HepG2 (cell line): ENCODE results near the gene GRAMD2A. TPM values are rescaled to one million over a fixed set of nuclear protein-coding genes. Genes with fewer than 3 reads are reported as not detected.

Experiments
- AGO2 ChIP-seq: fragments of 200-400 bp; formaldehyde crosslinking; optimal IDR thresholded peaks from 2 replicates; pipeline ENCODE3; 2017; ENCODE audit warnings: mild to moderate bottlenecking, low read depth, low read length, moderate library complexity
- AKAP8 ChIP-seq: sonication (generic); formaldehyde crosslinking; IDR thresholded peaks from 2 replicates; pipeline ENCODE4 v1.5.1; 2020; ENCODE audit warnings: mild to moderate bottlenecking, missing genetic modification reagents
- ARNT2 ChIP-seq: sonication (generic); formaldehyde crosslinking; IDR thresholded peaks from 2 replicates; pipeline ENCODE4 v1.8.0; 2022; ENCODE audit warnings: mild to moderate bottlenecking, low read depth, missing genetic modification reagents, moderate library complexity
- CHD2 ChIP-seq: IDR thresholded peaks from 2 replicates; pipeline ENCODE4 v1.6.1; 2011; ENCODE audit warnings: low read depth, low read length, improper control_type of control experiment
- HNRNPLL ChIP-seq: fragments of 200-400 bp; formaldehyde crosslinking; IDR thresholded peaks from 2 replicates; pipeline ENCODE4 v1.6.1; 2017; ENCODE audit warnings: mild to moderate bottlenecking, low read depth, low read length; ENCODE audit not compliant: poor library complexity, severe bottlenecking
- KAT8 ChIP-seq: IDR thresholded peaks from 2 replicates; pipeline ENCODE4 v1.6.1; 2016; ENCODE audit warnings: missing genetic modification reagents, missing compliant biosample characterization
- KDM2A ChIP-seq: sonication (generic); formaldehyde crosslinking; IDR thresholded peaks from 2 replicates; pipeline ENCODE4 v1.4.0; 2020; ENCODE audit warnings: low read depth, missing genetic modification reagents, borderline replicate concordance
- MAF1 ChIP-seq: sonication (generic); formaldehyde crosslinking; IDR thresholded peaks from 2 replicates; pipeline ENCODE4 v1.5.0; 2020; ENCODE audit warnings: missing genetic modification reagents, borderline replicate concordance
- PHF8 ChIP-seq: sonication (generic); formaldehyde crosslinking; IDR thresholded peaks from 2 replicates; pipeline ENCODE4 v1.5.0; 2020; ENCODE audit warnings: missing genetic modification reagents
- SAFB2 ChIP-seq: sonication (generic); formaldehyde crosslinking; IDR thresholded peaks from 2 replicates; pipeline ENCODE4 v1.5.1; 2020; ENCODE audit warnings: missing genetic modification reagents, low read depth, mild to moderate bottlenecking, borderline replicate concordance
- ZNF205 ChIP-seq: IDR thresholded peaks from 2 replicates; pipeline ENCODE4 v1.6.1; 2018; ENCODE audit warnings: missing biosample characterization, missing genetic modification reagents
- ZNF496 ChIP-seq: sonication (generic); formaldehyde crosslinking; IDR thresholded peaks from 2 replicates; pipeline ENCODE4 v1.8.1; 2023; ENCODE audit warnings: mild to moderate bottlenecking, moderate library complexity, missing genetic modification reagents; ENCODE audit not compliant: insufficient replicate concordance
- ZNF562 ChIP-seq: sonication (generic); formaldehyde crosslinking; IDR thresholded peaks from 2 replicates; pipeline ENCODE4 v1.8.0; 2022; ENCODE audit warnings: missing genetic modification reagents, borderline replicate concordance
- ZNF619 ChIP-seq: sonication (generic); formaldehyde crosslinking; IDR thresholded peaks from 2 replicates; pipeline ENCODE4 v1.4.0; 2020; ENCODE audit warnings: mild to moderate bottlenecking, missing genetic modification reagents
- ZSCAN25 ChIP-seq: sonication (generic); formaldehyde crosslinking; IDR thresholded peaks from 2 replicates; pipeline ENCODE4 v1.8.0; 2022; ENCODE audit warnings: mild to moderate bottlenecking, missing genetic modification reagents
- ZSCAN9 ChIP-seq: IDR thresholded peaks from 2 replicates; pipeline ENCODE4 v1.6.1; 2016; ENCODE audit warnings: borderline replicate concordance
- polyA plus RNA-seq, 8 experiments: library from polyadenylated mRNA; depleted of rRNA in 3 of 8; stranded (reverse) in 7 of 8; unstranded in 1 of 8; fragments of >200 nt; fragmentation: Illumina TruSeq in 4 of 8; extraction: Trizol in 4 of 8; gene quantifications; 2 replicates each; pipeline versions ENCODE4 v1.2.1 to v1.2.3, GENCODE V29; 2011 to 2016; ENCODE audit warnings: low read depth in 4 of 8, missing spikeins in 1 of 8, mixed read lengths in 1 of 8; ENCODE audit not compliant: insufficient read depth in 1 of 8
- total RNA-seq, 5 experiments: library from RNA; depleted of rRNA; stranded (reverse); fragments of >200 nt; fragmentation: Illumina TruSeq; extraction: Trizol; gene quantifications; 2 replicates each; pipeline ENCODE4 v1.2.3, GENCODE V29; 2016; ENCODE audit warnings: low read depth in 1 of 5
- TF ChIP-seq, protein P1 (sequence below): sonication (generic); formaldehyde crosslinking; IDR thresholded peaks from 2 replicates; pipeline ENCODE4 v1.5.1; 2020; ENCODE audit warnings: mild to moderate bottlenecking, missing genetic modification reagents, moderate library complexity
- TF ChIP-seq, protein P2 (sequence below): sonication (generic); formaldehyde crosslinking; IDR thresholded peaks from 2 replicates; pipeline ENCODE4 v1.5.0; 2020; ENCODE audit warnings: mild to moderate bottlenecking, missing genetic modification reagents, borderline replicate concordance
- TF ChIP-seq, protein P3 (sequence below): sonication (generic); formaldehyde crosslinking; IDR thresholded peaks from 2 replicates; pipeline ENCODE4 v1.5.0; 2020; ENCODE audit warnings: mild to moderate bottlenecking, missing genetic modification reagents

The GRAMD2A gene
- total and polyA plus RNA-seq, 2 of the 13 experiments (the other 11 are each of a cell fraction or from before 2014, with no cell fraction given), result 0.04 TPM; not detected in 1

DNA sequence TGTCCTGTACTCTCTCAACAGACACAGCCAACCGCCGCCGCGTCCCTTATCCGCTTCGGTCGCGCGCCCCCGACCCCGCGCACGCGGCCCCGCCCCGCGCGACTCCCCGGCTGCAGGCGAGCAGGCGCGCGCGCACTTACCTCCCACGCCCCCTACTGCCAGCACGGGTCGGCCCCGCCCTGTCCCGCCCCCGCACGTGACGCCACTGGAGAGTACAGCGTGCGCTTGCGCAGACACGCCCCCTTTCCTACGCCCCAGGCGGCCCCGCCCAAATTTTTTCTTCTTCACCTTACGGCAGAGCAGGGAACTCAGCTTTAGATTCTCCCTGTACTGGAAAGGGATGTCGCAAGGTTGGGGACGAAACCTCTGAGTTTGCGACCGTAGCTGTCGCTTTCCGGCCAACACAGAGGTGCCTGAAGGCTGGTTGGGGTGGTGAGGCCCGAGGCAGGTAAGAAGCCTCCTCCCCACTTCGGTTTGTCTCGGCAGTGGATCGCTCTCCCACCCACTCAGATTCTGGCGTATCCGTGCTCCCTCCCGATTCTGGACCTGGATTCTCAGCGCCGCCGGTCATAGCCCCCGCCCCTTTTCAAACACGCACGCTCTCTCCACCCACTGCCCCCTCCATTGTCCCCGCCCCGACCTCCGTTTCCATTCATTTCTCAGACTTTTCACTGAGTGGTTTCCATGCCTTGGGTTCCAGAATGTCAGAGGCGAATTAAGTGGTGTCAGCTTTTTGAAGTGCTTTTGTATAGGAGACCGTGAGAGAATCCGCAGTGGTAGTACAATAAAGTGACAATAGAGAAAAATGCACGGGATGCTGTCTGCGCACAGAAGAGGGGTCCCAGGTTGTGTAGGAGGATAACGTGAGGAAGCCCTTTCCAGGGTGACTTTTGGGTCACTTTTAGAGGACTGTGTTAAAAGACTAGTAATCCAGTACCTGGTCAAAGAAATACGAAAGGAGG lies 79.3 kb downstream of the GRAMD2A start, which contains the start of the genes MYO9A and SENP8 (continued):
- TF ChIP-seq ZNF562 (CRISPR knock-in tag) (no peak), SAFB2 (CRISPR knock-in tag) (peak; percentile 73), AKAP8 (CRISPR knock-in tag) (peak; percentile 33; the same call in 1 of the 2 replicates), ZNF205 (CRISPR knock-in tag) (no peak), ARNT2 (CRISPR knock-in tag) (peak; percentile 65; the same call in 1 of the 2 replicates), ZNF496 (no peak), KDM2A (CRISPR knock-in tag) (peak; percentile 39; the same call in 1 of the 2 replicates), HNRNPLL (peak; percentile 93), MAF1 (CRISPR knock-in tag) (no peak; the same call in 1 of the 2 replicates), KAT8 (CRISPR knock-in tag) (peak; percentile 57), ZSCAN25 (CRISPR knock-in tag) (peak; percentile 21; the same call in 1 of the 2 replicates), CHD2 (0 out of 2 replicates have a peak, but pooled peaks have one; percentile 5), ZSCAN9 (CRISPR knock-in tag) (0 out of 2 replicates have a peak, but pooled peaks have one; percentile 6), ZNF619 (CRISPR knock-in tag) (0 out of 2 replicates have a peak, but pooled peaks have one; percentile 13), PHF8 (CRISPR knock-in tag) (peak; percentile 58; the same call in 1 of the 2 replicates), AGO2 (peak; percentile 10)
- TF ChIP-seq, protein P1, sequence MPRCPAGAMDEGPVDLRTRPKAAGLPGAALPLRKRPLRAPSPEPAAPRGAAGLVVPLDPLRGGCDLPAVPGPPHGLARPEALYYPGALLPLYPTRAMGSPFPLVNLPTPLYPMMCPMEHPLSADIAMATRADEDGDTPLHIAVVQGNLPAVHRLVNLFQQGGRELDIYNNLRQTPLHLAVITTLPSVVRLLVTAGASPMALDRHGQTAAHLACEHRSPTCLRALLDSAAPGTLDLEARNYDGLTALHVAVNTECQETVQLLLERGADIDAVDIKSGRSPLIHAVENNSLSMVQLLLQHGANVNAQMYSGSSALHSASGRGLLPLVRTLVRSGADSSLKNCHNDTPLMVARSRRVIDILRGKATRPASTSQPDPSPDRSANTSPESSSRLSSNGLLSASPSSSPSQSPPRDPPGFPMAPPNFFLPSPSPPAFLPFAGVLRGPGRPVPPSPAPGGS (CRISPR knock-in tag), result 0 out of 2 replicates have a peak, but pooled peaks have one; percentile 63
- TF ChIP-seq, protein P2, sequence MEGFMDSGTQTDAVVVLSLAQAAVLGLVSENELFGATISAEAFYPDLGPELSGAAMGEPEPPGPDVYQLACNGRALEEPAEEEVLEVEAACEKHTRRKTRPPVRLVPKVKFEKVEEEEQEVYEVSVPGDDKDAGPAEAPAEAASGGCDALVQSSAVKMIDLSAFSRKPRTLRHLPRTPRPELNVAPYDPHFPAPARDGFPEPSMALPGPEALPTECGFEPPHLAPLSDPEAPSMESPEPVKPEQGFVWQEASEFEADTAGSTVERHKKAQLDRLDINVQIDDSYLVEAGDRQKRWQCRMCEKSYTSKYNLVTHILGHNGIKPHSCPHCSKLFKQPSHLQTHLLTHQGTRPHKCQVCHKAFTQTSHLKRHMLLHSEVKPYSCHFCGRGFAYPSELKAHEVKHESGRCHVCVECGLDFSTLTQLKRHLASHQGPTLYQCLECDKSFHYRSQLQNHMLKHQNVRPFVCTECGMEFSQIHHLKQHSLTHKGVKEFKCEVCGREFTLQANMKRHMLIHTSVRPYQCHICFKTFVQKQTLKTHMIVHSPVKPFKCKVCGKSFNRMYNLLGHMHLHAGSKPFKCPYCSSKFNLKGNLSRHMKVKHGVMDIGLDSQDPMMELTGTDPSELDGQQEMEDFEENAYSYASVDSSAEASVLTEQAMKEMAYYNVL (CRISPR knock-in tag), result 0 out of 2 replicates have a peak, but pooled peaks have one; percentile 22
- TF ChIP-seq, protein P3, sequence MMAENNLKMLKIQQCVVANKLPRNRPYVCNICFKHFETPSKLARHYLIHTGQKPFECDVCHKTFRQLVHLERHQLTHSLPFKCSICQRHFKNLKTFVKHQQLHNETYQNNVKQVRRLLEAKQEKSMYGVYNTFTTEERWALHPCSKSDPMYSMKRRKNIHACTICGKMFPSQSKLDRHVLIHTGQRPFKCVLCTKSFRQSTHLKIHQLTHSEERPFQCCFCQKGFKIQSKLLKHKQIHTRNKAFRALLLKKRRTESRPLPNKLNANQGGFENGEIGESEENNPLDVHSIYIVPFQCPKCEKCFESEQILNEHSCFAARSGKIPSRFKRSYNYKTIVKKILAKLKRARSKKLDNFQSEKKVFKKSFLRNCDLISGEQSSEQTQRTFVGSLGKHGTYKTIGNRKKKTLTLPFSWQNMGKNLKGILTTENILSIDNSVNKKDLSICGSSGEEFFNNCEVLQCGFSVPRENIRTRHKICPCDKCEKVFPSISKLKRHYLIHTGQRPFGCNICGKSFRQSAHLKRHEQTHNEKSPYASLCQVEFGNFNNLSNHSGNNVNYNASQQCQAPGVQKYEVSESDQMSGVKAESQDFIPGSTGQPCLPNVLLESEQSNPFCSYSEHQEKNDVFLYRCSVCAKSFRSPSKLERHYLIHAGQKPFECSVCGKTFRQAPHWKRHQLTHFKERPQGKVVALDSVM, result no peak
